GM12873 (cell line): ENCODE measurements around the gene DACH1.

Experiments used
- CTCF ChIP-seq: IDR thresholded peaks from 2 replicates; pipeline ENCODE4 v1.5.1; 2012; ENCODE audit warnings: low read depth, mild to moderate bottlenecking, moderate library complexity, low read length, control low read depth; ENCODE audit not compliant: insufficient read depth; ENCODE audit errors: missing control alignments

DACH1 gene

GRCh38 chr13:71864986-71865873 is 1.8 kb downstream of the DACH1 start:
- TF ChIP-seq CTCF, result no peak

- TF ChIP-seq CTCF, result no peak
These were observed 2.7 kb downstream of the DACH1 start for GRCh38 chr13:71864094-71864985.

- TF ChIP-seq CTCF, result no peak
These were observed 3.6 kb downstream of the DACH1 start for GRCh38 chr13:71863254-71863865.

GRCh38 chr13:71862459-71862943 is 4.5 kb downstream of the DACH1 start:
- TF ChIP-seq CTCF, result no peak

- no peak for TF ChIP-seq CTCF
These were observed 5.1 kb downstream of the DACH1 start for GRCh38 chr13:71861769-71862458.

- TF ChIP-seq CTCF, result no peak
These were observed 6.4 kb downstream of the DACH1 start for GRCh38 chr13:71860547-71861138.
